ENCODE results near the gene POU6F1. TPM values are rescaled to one million over a fixed set of nuclear protein-coding genes. Genes with fewer than 3 reads are reported as not detected.

POU6F1 gene
- total and polyA plus RNA-seq, 10 of the 15 experiments (the other 5 are each of a cell fraction or from before 2014, with no cell fraction given) = 0.26 to 4.2 (median 1.2) TPM

- TF ChIP-seq NFYA (IDR thresholded peaks at IDR 0.05; ENCODE audit: borderline replicate concordance, low read depth, low read length) (peak; percentile 89; the same call in 1 of the 2 replicates), SMARCA5 (IDR thresholded peaks at IDR 0.05) (peak; percentile 97), CHD1 (IDR thresholded peaks at IDR 0.05; ENCODE audit: low read depth, low read length) (peak; percentile 93), CBFB (IDR thresholded peaks at IDR 0.05; ENCODE audit: low read depth) (peak; percentile 70; the same call in 1 of the 2 replicates), HCFC1 (IDR thresholded peaks at IDR 0.05; ENCODE audit: low read length) (peak; percentile 40), POLR2AphosphoS2 (IDR thresholded peaks at IDR 0.05; ENCODE audit: low read depth, low read length) (peak; percentile 93), YBX1 (IDR thresholded peaks at IDR 0.05) (no peak), E2F8 (IDR thresholded peaks at IDR 0.05; ENCODE audit: low read depth, partially characterized antibody) (peak; percentile 81), NRF1 (conservative IDR thresholded peaks at IDR 0.05; ENCODE audit: low read depth, low read length) (no peak), SMAD1 (IDR thresholded peaks at IDR 0.05; ENCODE audit: low read depth, partially characterized antibody) (peak; percentile 62), CHD2 (IDR thresholded peaks at IDR 0.05; ENCODE audit: borderline replicate concordance, low read depth, low read length) (peak; percentile 86), EP300 (IDR thresholded peaks at IDR 0.05; ENCODE audit: borderline replicate concordance in 1 of 2, control insufficient read depth in 1 of 2, low read depth in 2 of 2, low read length in 2 of 2) (0 out of 4 replicates have a peak, but pooled peaks have one; percentile 17 to 28), IKZF2 (IDR thresholded peaks at IDR 0.05) (no peak; a peak in 1 of 4 replicates), TCF7 (IDR thresholded peaks at IDR 0.05; ENCODE audit: borderline replicate concordance) (no peak), STAT1 (conservative IDR thresholded peaks at IDR 0.05) (peak; percentile 83; the same call in 1 of the 2 replicates)
- TF ChIP-seq, protein P1, sequence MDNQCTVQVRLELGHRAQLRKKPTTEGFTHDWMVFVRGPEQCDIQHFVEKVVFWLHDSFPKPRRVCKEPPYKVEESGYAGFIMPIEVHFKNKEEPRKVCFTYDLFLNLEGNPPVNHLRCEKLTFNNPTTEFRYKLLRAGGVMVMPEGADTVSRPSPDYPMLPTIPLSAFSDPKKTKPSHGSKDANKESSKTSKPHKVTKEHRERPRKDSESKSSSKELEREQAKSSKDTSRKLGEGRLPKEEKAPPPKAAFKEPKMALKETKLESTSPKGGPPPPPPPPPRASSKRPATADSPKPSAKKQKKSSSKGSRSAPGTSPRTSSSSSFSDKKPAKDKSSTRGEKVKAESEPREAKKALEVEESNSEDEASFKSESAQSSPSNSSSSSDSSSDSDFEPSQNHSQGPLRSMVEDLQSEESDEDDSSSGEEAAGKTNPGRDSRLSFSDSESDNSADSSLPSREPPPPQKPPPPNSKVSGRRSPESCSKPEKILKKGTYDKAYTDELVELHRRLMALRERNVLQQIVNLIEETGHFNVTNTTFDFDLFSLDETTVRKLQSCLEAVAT (IDR thresholded peaks at IDR 0.05) = peak; percentile 72
- TF ChIP-seq, protein P2, sequence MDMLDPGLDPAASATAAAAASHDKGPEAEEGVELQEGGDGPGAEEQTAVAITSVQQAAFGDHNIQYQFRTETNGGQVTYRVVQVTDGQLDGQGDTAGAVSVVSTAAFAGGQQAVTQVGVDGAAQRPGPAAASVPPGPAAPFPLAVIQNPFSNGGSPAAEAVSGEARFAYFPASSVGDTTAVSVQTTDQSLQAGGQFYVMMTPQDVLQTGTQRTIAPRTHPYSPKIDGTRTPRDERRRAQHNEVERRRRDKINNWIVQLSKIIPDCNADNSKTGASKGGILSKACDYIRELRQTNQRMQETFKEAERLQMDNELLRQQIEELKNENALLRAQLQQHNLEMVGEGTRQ (IDR thresholded peaks at IDR 0.05; ENCODE audit: borderline replicate concordance, low read depth, low read length) = peak; percentile 91
- TF ChIP-seq, protein P3, sequence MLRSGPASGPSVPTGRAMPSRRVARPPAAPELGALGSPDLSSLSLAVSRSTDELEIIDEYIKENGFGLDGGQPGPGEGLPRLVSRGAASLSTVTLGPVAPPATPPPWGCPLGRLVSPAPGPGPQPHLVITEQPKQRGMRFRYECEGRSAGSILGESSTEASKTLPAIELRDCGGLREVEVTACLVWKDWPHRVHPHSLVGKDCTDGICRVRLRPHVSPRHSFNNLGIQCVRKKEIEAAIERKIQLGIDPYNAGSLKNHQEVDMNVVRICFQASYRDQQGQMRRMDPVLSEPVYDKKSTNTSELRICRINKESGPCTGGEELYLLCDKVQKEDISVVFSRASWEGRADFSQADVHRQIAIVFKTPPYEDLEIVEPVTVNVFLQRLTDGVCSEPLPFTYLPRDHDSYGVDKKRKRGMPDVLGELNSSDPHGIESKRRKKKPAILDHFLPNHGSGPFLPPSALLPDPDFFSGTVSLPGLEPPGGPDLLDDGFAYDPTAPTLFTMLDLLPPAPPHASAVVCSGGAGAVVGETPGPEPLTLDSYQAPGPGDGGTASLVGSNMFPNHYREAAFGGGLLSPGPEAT (IDR thresholded peaks at IDR 0.05; ENCODE audit: low read depth) = peak; percentile 52; the same call in 1 of the 2 replicates
- TF ChIP-seq, protein P4, sequence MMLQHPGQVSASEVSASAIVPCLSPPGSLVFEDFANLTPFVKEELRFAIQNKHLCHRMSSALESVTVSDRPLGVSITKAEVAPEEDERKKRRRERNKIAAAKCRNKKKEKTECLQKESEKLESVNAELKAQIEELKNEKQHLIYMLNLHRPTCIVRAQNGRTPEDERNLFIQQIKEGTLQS (IDR thresholded peaks at IDR 0.05; ENCODE audit: borderline replicate concordance, extremely low read depth, low read depth, low read length) = peak; percentile 84; the same call in 1 of the 2 replicates
- TF ChIP-seq, protein P5, sequence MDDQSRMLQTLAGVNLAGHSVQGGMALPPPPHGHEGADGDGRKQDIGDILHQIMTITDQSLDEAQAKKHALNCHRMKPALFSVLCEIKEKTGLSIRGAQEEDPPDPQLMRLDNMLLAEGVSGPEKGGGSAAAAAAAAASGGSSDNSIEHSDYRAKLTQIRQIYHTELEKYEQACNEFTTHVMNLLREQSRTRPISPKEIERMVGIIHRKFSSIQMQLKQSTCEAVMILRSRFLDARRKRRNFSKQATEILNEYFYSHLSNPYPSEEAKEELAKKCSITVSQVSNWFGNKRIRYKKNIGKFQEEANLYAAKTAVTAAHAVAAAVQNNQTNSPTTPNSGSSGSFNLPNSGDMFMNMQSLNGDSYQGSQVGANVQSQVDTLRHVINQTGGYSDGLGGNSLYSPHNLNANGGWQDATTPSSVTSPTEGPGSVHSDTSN (IDR thresholded peaks at IDR 0.05; ENCODE audit: insufficient replicate concordance, low read depth, low read length) = peak; percentile 98
Measured at GRCh38 chr12:51238510-51239334, 20.9 kb upstream of the POU6F1 start, which contains the start of gene DAZAP2 (continued).
